HuH-7.5 (cell line): Measurements from ENCODE around the gene SLX1A.
"Not testable (repeated sequence)": the region's sequence is repeated elsewhere in the genome, so short reads cannot be mapped to it uniquely, and the experiment has no call there.

Experiments
- DNase-seq: peaks from one replicate; pipeline ENCODE4 v3.0.0; 2011; ENCODE audit warnings: low spot score

The SLX1A gene

DNA sequence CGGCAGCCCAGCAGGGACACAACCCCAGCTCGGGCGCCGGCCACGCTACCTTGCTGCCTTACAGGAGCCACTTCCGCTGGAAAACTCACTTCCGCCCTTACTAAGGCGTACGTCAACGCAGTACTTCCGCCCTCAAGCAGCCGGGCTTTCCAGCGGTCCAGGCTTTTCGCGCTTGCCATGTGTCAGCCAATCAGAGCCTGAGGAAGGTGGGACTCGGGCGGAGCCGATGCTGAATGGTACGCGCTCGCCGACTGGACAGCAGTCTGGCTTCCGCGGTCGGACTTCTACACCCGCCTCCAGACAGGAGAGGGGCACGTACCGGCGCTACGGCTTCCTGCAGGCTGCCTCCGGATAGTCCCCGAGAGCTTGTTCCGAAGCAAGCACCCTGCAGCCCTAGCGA is at the start of gene SLX1A, which contains the start of gene BOLA2B:
Gene SLX1A (plus strand): TSS at position 261 of the 400 bp plus-strand sequence. CDS start 210 bp downstream, outside the sequence.
Gene BOLA2B (minus strand): TSS at position 52 of the 400 bp plus-strand sequence. CDS start 71 bp downstream, outside the sequence.
- DNase-seq: not testable (repeated sequence)

DNA sequence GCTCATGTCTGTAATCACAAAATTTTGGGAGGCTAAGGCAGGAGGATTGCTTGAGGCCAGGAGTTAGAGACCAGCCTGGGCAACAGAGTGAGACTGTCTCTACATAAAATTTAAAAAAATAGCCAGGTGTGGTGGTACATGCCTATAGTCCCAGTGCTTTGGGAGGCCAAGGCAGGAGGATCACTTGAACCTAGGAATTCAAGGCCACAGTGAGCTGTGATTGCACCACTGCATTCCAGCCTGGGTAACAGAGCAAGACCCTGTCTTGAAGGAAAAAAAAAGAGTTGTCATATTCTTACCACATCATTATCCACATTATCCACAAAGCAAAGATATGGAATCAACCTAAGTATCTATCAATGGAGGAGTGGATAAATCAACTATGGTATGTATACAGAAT is 49.7 kb upstream of the SLX1A start:
- DNase-seq: no peak

DNA sequence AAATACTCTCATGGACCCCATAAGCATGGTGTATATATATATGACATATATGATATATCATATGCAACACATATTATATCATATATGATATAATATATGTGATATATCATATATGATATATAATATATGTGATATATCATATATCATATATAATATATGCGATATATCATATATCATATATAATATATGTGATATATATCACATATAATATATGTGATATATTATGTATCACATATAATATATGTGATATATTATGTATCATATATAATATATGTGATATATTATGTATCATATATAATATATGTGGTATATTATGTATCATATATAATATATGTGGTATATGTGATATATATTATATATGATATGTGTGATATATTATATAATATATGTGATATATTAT is 48.8 kb upstream of the SLX1A start:
- no peak for DNase-seq

DNA sequence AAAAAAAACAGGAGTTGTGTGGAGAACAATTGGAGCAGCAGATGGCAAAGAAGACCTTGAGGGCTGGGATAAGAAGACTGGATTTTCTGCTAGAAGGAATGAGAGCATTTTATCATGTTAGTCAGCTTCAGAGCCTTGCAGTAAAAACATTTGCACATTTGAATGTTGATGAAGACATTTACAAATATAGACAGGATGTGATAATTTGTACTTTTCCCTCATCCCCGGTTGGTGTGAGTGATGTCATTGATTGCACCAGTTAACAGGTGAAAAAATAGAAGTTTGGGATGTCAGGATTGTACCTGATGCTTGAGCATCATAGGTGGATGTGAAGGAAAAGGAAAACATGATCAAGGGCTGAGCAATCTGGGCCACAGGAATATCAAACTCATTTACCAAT is 48.0 kb upstream of the SLX1A start:
- no peak for DNase-seq

DNA sequence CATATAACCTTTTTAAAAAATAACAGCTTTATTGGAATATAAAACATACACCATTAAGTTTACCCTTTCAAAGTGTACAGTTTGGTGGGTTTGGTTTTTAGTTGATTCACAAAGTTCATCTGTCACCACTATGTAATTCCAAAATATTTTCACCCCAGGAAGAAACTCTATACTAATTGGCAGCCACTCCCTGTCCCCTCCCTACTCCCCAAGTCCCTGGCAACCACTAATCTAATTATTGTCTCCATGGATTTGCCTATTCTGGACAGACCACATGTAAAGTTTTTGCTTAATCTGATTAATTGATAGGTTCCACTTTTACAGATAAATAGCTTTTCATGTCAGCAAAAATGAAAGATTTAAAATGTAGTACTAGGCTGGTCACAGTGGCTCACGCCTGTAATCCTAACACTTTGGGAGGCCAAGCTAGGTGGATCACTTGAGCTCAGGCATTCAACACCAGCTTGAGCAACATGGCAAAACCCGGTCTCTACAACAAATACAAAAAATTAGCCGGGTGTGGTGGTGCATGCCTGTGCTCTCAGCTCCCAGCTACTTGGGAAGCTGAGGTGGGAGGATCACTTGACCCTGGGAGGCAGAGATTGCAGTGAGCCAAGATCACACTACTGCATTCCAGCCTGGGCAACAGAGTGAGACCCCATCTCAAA is 45.7 kb upstream of the SLX1A start:
- DNase-seq: no peak

DNA sequence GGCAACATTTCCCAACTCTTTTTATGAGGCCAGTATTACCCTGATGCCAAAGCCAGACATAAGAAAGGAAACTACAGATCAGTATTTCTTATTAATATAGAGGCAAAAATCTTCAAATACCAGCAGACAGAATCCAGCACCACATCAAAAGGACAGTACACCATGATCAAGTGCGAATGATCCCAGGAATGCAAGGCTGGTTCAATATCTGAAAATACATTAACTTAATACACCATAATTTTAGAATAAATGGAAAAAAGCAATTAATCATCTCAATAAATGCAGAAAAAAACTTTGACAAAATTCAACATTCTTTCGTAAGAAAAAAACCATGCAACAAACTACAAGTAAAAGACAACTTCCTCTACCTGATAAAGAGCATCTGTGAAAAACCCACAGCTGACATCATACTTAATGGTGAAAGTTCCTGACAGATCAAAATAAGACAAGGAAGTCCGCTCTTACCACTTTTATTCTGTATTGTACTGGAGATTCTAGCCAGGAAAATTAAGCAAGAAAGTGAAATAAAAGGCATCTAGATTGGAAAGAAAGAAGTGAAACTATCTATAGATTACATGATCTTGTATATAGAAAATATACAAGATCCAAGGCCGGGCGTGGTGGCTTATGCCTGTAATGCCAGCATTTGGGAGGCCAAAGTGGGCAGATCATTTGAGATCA is 44.3 kb upstream of the SLX1A start:
- DNase-seq: no peak

DNA sequence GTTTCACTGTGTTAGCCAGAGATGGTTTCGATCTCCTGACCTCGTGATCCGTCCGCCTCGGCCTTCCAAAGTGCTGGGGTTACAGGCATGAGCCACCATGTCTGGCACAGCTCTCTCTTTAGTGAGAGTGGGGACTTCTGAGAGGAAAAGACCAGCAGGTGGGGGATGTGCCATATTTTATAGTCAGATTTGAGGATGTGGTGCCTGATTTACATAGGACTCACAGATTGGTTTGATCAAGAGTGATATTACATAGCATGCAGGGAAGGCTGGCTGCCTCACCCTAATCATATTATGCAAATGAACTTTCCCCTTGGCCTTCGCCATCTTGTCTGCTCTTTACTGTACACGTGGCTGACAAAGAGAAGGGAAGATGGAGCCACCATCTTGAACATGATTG is 42.6 kb upstream of the SLX1A start:
- no peak for DNase-seq

DNA sequence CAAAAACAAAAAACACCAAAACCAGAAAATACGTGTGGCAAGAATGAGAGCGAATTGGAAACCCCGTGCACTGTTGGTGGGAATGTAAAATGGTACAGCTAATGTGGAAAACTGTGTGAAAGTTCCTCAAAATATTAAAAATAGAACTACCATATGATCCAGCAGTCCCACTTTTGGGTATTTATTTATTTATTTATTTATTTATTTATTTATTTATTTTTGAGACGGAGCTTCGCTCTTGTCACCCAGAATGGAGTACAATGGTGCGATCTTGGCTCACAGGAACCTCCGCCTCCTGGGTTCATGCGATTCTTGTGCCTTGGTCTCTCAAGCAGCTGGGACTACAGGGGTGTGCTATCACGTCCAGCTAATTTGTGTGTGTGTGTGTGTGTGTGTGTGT is 41.2 kb upstream of the SLX1A start:
- no peak for DNase-seq

DNA sequence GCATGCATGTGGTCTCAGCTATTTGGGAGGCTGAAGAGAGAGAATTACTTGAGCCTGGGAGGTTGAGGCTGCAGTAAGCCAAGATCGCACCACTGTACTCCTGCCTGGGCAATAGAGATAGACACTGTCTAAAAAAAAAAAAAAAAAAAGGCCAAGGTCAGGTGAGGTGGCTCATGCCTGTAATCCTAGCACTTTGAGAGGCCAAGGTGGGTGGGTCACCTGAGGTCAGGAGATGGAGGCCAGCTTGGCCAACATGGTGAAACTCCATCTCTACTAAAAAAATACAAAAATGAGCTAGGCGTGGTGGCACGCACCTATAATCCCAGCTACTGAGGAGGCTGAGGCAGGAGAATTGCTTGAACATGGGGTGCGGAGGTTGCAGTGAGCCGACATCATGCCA is 38.5 kb upstream of the SLX1A start:
- no peak for DNase-seq

DNA sequence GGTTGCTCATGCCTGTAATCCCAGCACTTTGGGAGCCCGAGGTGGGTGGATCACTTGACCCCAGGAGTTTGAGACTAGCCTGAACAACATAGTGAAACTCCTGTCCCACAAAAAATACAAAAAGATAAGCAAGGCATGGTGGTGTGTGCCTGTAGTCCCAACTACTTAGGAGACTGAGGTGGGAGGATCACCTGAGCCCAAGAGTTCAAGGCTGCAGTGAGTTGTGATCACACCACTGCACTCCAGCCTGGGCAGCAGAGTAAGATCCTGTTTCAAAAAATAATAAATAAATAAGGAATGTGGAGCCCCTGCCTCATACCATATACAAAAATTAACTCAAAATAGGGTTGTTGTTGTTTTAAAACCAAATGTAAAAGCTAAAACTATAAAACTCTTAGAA is 36.5 kb upstream of the SLX1A start:
- no peak for DNase-seq

DNA sequence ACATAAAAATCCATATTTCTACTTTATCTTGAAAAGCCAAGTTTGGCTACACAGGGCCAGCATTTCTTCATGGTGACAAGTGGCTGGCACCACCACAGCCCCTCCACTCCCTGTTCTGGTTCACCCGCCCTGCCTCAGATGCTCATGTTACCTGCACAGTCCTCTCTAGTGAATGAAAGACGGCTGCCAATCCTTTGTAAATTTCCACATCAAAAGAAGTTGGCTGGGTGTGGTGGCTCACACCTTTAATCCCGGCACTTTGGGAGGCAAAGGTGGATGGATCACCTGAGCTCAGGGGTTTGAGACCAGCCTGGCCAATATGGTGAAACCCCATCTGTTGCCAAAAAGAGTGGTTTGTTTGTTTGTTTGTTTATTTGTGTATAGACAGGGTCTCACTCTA is 30.1 kb upstream of the SLX1A start:
- DNase-seq: no peak

DNA sequence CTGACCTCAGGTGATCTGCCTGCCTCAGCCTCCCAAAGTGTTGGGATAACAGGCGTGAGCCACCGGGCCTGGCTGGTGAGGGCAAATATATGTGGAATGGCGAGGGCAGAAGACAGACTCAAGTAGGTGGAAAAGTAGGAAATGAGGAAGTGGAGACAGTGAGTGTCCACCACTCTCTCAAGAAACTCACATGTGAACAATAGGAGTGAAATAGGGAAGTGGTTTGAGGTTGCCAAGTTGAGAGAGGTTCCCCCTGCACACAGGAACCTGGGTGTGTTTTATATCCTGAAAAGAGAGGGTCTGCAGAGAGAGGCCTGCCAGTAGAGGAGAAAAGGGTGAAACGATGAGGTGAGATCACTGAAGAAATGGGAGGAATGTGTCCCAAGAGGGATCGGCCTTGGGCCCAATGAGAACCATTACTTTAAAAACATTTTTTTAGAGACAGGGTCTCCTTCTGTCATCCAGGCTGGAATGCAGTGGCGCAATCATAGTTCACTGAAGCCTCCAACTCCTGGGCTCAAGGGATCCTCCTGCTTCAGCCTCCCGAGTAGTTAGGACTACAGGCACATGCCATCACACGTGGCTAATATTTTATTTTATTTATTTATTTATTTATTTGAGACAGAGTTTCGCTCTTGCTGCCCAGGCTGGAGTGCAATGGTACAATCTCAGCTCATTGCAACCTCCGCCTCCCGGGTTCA is 27.3 kb upstream of the SLX1A start:
- no peak for DNase-seq

DNA sequence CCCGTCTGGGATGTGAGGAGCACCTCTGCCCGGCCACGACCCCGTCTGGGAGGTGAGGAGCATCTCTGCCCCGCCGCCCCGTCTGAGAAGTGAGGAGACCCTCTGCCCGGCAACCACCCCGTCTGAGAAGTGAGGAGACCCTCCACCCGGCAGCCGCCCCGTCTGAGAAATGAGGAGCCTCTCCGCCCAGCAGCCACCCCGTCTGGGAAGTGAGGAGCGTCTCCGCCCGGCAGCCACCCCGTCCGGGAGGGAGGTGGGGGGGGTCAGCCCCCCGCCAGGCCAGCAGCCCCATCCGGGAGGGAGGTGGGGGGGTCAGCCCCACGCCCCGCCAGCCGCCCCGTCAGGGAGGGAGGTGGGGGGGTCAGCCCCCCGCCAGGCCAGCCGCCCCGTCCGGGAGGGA is 24.9 kb upstream of the SLX1A start:
- DNase-seq: not testable (repeated sequence)

DNA sequence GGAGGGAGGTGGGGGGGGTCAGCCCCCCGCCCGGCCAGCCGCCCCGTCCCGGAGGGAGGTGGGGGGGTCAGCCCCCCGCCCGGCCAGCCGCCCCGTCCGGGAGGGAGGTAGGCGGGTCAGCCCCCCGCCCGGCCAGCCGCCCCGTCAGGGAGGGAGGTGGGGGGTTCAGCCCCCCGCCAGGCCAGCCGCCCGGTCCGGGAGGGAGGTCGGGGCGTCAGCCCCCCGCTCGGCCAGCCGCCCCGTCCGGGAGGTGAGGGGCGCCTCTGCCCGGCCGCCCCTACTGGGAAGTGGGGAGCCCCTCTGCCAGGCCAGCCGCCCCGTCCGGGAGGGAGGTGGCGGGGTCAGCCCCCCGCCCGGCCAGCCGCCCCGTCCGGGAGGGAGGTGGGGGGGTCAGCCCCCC is 24.3 kb upstream of the SLX1A start:
- not testable (repeated sequence) for DNase-seq

DNA sequence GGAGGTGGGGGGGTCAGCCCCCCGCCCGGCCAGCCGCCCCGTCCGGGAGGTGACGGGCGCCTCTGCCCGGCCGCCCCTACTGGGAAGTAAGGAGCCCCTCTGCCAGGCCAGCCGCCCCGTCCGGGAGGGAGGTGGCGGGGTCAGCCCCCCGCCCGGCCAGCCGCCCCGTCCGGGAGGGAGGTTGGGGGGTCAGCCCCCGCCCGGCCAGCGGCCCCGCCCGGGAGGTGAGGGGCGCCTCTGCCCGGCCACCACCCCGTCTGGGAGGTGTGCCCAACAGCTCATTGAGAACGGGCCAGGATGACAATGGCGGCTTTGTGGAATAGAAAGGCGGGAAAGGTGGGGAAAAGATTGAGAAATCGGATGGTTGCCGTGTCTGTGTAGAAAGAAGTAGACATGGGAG is 23.5 kb upstream of the SLX1A start:
- not testable (repeated sequence) for DNase-seq

DNA sequence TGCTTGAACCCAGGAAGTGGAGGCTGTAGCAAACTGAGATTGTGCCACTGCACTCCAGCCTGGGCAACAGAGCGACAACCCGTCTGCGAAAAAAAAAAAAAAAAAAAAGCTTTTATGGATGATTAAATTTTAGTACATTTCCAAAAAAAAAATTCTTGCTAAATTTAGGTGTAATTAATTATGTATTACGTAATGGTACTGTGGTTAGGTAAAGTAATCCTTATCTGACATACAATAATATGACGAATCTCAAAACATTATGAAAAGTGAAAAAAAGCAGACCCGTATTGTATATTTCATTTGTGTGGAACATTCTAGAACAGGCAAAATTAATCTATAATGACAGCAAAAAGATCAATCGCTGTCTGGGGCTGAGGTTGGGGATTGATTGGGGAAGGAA is 20.6 kb upstream of the SLX1A start:
- no peak for DNase-seq

DNA sequence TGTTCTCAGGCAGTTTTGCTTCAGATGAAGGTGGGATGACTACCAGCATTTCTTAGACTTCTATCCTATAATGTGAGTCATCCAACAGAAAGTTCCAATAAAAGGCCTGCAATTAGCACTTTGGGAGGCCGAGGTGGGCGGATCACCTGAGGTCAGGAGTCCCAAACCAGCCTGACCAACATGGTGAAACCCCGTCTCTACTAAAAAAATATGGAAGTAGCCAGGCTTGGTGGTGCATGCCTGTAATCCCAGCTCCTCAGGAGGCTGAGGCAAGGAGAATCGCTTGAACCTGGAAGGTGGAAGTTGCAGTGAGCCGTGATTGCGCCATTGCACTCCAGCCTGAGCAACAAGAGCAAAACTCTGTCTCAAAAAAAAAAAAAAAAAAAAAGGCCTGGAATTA is 16.8 kb upstream of the SLX1A start:
- not testable (repeated sequence) for DNase-seq

DNA sequence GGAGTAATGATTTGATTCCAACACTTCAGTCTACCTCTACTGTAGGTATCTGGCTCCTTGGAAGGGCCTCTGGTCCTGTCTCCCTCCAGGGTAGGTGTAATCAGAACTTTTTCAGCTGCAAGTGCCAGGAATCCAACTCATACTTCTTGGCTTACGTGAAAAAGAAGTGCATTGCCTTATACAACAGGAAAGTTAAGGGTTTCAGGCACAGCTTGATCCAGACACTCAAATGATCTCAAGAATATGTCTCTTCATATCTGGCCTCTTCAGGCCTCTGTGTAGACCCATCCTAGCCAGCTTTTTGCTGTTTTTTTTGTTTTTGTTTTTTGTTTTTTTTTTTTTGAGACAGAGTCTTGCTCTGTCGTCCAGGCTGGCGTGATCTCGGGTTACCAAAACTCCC is 14.5 kb upstream of the SLX1A start:
- no peak for DNase-seq

DNA sequence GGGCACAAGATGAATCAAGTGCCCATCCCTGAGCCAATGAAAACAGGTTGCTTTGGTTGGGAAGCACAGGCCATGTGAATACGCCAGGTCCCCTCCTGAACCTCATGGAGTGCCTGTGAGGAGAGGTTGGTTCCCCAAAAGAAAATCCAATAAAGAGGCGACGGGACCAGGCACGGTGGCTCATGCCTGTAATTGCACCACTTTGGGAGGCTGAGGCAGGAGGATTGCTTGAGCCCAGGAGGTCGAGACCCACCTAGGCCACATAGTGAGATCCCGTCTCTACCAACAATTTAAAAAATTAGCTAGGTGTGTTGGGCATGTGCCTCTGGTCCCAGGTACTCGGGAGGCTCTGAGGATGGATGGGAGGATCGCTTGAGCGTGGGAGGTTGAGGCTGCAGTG is 13.7 kb upstream of the SLX1A start:
- no peak for DNase-seq

DNA sequence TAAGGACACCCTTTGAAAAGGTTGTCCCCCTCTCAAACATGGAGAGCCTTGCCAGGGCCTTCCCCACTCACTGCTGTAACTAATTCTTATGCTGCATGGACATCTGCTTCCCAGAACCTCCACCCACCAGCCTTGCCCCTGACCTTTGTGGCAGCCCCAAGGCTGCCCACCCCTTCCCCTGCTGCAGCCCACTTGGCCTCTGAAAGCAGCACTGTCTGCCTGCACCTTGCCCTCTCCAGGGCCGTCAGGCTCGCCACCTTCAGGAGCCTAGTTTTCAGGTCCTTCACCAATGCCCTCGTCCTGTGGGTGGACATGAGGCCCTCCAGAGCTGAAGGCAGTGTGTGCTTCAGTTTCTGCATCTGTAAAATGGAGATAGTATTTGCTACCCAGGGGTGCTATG is 12.9 kb upstream of the SLX1A start:
- DNase-seq: no peak

DNA sequence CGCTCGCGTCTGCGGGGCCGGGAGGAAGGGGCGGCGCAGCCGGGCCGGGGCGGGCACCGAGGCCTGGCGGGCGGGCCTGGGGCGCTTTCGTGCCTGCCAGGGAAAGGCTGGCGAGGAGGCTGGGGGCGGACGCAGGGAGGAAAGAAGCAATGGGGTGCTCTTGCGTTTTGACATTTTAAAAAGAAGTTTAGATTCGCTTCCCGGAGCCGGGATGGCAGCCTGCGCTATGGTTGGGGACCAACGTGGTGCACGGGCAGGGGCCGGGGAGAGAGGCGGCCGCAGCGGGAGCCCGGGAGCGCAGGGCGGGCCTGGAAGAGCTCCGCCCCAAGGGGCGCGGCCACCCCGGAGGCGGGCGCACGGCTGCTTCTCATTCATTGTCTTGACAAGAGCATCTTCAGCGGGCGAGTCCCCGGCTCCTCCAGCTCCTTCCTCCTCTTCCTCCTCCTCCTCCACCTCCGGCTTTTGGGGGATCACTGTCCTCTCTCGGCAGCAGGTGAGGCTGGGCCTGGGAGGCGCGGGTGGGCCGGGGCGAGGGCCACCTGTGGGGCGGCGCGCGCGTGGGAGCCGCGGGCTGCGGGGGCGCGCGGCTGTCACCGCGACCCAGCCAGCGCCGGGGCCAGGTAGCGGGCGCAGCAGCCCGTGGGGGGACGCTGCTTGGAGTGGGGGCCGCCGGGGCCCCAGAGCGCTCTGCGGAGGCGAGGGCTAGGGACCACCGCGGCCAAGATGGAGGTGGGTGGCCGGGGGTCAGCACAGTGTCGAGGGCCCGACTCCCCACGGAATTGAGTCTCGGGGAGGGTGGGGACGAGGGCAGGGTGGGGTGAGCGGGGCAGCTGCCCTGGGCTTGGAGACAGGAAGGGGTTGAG is 10.2 kb upstream of the SLX1A start, which contains the start of gene CORO1A:
Gene CORO1A (plus strand): TSS at position 370 of the 863 bp plus-strand sequence. CDS start 1,608 bp downstream, outside the sequence.
- DNase-seq: peak; percentile 78
